Panc1 (cell line): Measurements from ENCODE around the gene BICD2. TPM values are rescaled to one million over a fixed set of nuclear protein-coding genes. Genes with fewer than 3 reads are reported as not detected.

ENCODE experiments used
- ATAC-seq: fragments of 200-7000 bp; cut with Tn5 transposase; 2 replicates; pipeline ENCODE4 v1.9.1; 2020; ENCODE audit warnings: mild to moderate bottlenecking, moderate library complexity
- BruUV-seq: library from RNA; stranded (reverse); fragments of 400-500 nt; replicated peaks from 2 replicates; lab custom pipeline; 2021; lab: Mats Ljungman, UMichigan
- CTCF ChIA-PET: fragments of 300-600 bp; sonication (Branson Sonifier 250); formaldehyde crosslinking; loops from one replicate; lab custom pipeline; 2022; ENCODE audit warnings: antibody characterized with exemption; lab: Charles Lee
- POLR2A ChIA-PET: fragments of 300-600 bp; sonication (Branson Sonifier 250); formaldehyde crosslinking; loops from one replicate; lab custom pipeline; 2022; ENCODE audit warnings: antibody characterized with exemption; lab: Charles Lee
- DNase-seq: peaks from one replicate; pipeline ENCODE4 v3.0.0-alpha.2; 2010; ENCODE audit warnings: low read depth, low spot score
- H3K27ac ChIP-seq: 2 replicates; pipeline ENCODE4 v1.5.1; 2011; ENCODE audit warnings: mild to moderate bottlenecking, low read length, inconsistent platforms
- H3K27me3 ChIP-seq: fragments of 200-500 bp; sonication (Bioruptor generic); 2 replicates; pipeline ENCODE4 v1.6.0; 2014; ENCODE audit warnings: low read length, inconsistent platforms; ENCODE audit not compliant: control insufficient read depth, insufficient read depth
- H3K36me3 ChIP-seq: fragments of 200-500 bp; sonication (Bioruptor generic); 2 replicates; pipeline ENCODE4 v1.5.1; 2014; ENCODE audit warnings: inconsistent platforms, mild to moderate bottlenecking, low read length, moderate library complexity; ENCODE audit not compliant: control insufficient read depth, insufficient read depth
- H3K4me1 ChIP-seq: 2 replicates; pipeline ENCODE4 v1.5.1; 2011; ENCODE audit warnings: inconsistent platforms, mild to moderate bottlenecking, low read length, moderate library complexity; ENCODE audit not compliant: control insufficient read depth, insufficient read depth
- H3K4me3 ChIP-seq, 2 experiments: 2 replicates each; pipeline ENCODE4 v1.5.1; 2011 to 2012; ENCODE audit warnings: low read depth in 2 of 2, low read length in 2 of 2, mild to moderate bottlenecking in 2 of 2, inconsistent platforms in 1 of 2, moderate library complexity in 1 of 2
- H3K9me3 ChIP-seq: fragments of 200-500 bp; sonication (Bioruptor generic); 2 replicates; pipeline ENCODE4 v1.5.1; 2014; ENCODE audit warnings: low read depth, mild to moderate bottlenecking, inconsistent platforms, low read length, moderate library complexity; ENCODE audit not compliant: control insufficient read depth, insufficient read depth
- CTCF ChIP-seq: fragments of 450-650 bp; IDR thresholded peaks from 2 replicates; pipeline ENCODE4 v1.5.1; 2017; ENCODE audit warnings: mild to moderate bottlenecking
- POLR2AphosphoS5 ChIP-seq: IDR thresholded peaks from 2 replicates; pipeline ENCODE4 v1.6.1; 2012; ENCODE audit warnings: mild to moderate bottlenecking, low read depth, low read length, moderate library complexity
- REST ChIP-seq, 2 experiments: IDR thresholded peaks; 2 replicates each; pipeline ENCODE4 v1.6.1; 2011 to 2012; ENCODE audit warnings: low read depth in 2 of 2, control low read depth in 1 of 2, low read length in 1 of 2, mild to moderate bottlenecking in 1 of 2, moderate library complexity in 1 of 2; ENCODE audit not compliant: insufficient read depth in 1 of 2
- SIN3A ChIP-seq: IDR thresholded peaks from 2 replicates; pipeline ENCODE4 v1.6.1; 2012; ENCODE audit warnings: low read depth, mild to moderate bottlenecking, low read length, moderate library complexity, borderline replicate concordance; ENCODE audit not compliant: insufficient read depth
- TCF7L2 ChIP-seq: IDR thresholded peaks from 2 replicates; pipeline ENCODE4 v1.6.1; 2011; ENCODE audit warnings: mild to moderate bottlenecking, low read depth, low read length, inconsistent platforms
- in situ Hi-C: cut with HindIII; loops from 2 replicates; pipeline ENCODE4 v1.10.0; 2016; ENCODE audit warnings: low sequenced_read_pairs, low pct_unique_long_range_greater_than_20kb
- intact Hi-C: fragments of 100-400 bp; cut with micrococcal nuclease; formaldehyde crosslinking; loops from one replicate; pipeline ENCODE4 v1.10.0; 2022; ENCODE audit not compliant: unreplicated experiment
- total RNA-seq: library from RNA; stranded (reverse); gene quantifications from one replicate; pipeline ENCODE4 v1.2.1, GENCODE V29; 2021; ENCODE audit not compliant: unreplicated experiment

The BICD2 gene
- total RNA-seq, 1 experiment from 2014 or later = 17.3 TPM

- CTCF ChIA-PET = no interaction called here
- no peak for TF ChIP-seq SIN3A
- TF ChIP-seq REST (IDR thresholded peaks at IDR 0.05; ENCODE audit: insufficient read depth in 1 of 2, low read depth in 2 of 2, low read length in 1 of 2) = no peak
- no peak for TF ChIP-seq TCF7L2
- no peak for TF ChIP-seq CTCF
- TF ChIP-seq POLR2AphosphoS5 = no peak
- POLR2A ChIA-PET = interaction anchor here (0.7 kb wide), 1 partner anchor 172 kb away, joined by 10 read pairs; no protein-coding TSS in a partner anchor
- Histone ChIP-seq H3K4me1 (no peaks in the 10 kb centered on the region), H3K27ac (no peak overlapping the region), H3K36me3 (no peaks in the 10 kb centered on the region), H3K27me3 (no peaks in the 10 kb centered on the region), H3K9me3 (no peaks in the 10 kb centered on the region), H3K4me3 (no peak overlapping the region)
- no peak for ATAC-seq
- intact Hi-C loops = no loop called here
- no TSS peak for BruUV-seq
- DNase-seq = no peak
- in situ Hi-C loops = no loop called here
Measured at GRCh38 chr9:92786298-92786697, 21.7 kb upstream of the BICD2 start.

- no peak overlapping the region for H3K27ac ChIP-seq
- CTCF ChIA-PET = no interaction called here
- intact Hi-C loops = no loop called here
Measured at GRCh38 chr9:92781899-92782298, 17.3 kb upstream of the BICD2 start.

More at GRCh38 chr9:92781899-92782298, 17.3 kb upstream of the BICD2 start:
- no TSS peak for BruUV-seq
- no peak for TF ChIP-seq POLR2AphosphoS5
- TF ChIP-seq CTCF = no peak
- no peak for TF ChIP-seq SIN3A
- no peak for TF ChIP-seq TCF7L2
- TF ChIP-seq REST (IDR thresholded peaks at IDR 0.05; ENCODE audit: insufficient read depth in 1 of 2, low read depth in 2 of 2, low read length in 1 of 2) = no peak
- Histone ChIP-seq H3K36me3 (no peaks in the 10 kb centered on the region), H3K9me3 (no peaks in the 10 kb centered on the region), H3K4me1 (no peaks in the 10 kb centered on the region), H3K4me3 (no peak overlapping the region), H3K27me3 (no peaks in the 10 kb centered on the region)
- ATAC-seq (no peak), DNase-seq (no peak)
- POLR2A ChIA-PET = no interaction called here
- in situ Hi-C loops = no loop called here
